Measurements from ENCODE around the gene MED27.

- TF ChIP-seq EZH2phosphoT487 (IDR thresholded peaks at IDR 0.05; ENCODE audit: insufficient read depth, low read depth) (no peak), EZH2 (IDR thresholded peaks at IDR 0.05; ENCODE audit: insufficient read depth, poor library complexity, severe bottlenecking) (no peak)
These were observed 167.6 kb downstream of the MED27 start for GRCh38 chr9:131912069-131912468.
